ENCODE measurements around the gene HLF. TPM values are rescaled to one million over a fixed set of nuclear protein-coding genes. Genes with fewer than 3 reads are reported as not detected.

The HLF gene
- total RNA-seq, 6 donors from 2014 or later: 19.9 to 45.1 (median 26.1) TPM

GRCh38 chr17:55296171-55296695 lies 31.5 kb downstream of the HLF start:
- peaks cover 0 to 7% (median 2%) of the 10 kb centered on the region in 4 donors for H3K4me1 ChIP-seq
- DNase-seq (no peak), ATAC-seq (ENCODE audit: low FRiP score in 2 of 2) (no peak)
- 58 to 61% methylated on average over 6 of the region's 6 CpGs for WGBS, 2 donors
- H3K27ac ChIP-seq: no peak overlapping the region
- H3K4me3 ChIP-seq: no peak overlapping the region
- H3K27me3 ChIP-seq: no peaks in the 10 kb centered on the region
- TF ChIP-seq EP300 (IDR thresholded peaks at IDR 0.05): no peak
- no peak for TF ChIP-seq POLR2A (IDR thresholded peaks at IDR 0.05)
- no peak for TF ChIP-seq POLR2AphosphoS5 (IDR thresholded peaks at IDR 0.05)
- TF ChIP-seq CTCF (IDR thresholded peaks at IDR 0.05): no peak
- H3K9me3 ChIP-seq: no peaks in the 10 kb centered on the region
- peaks cover 0 to 2% (median 0%) of the 10 kb centered on the region in 4 donors for H3K36me3 ChIP-seq

- no peak for TF ChIP-seq POLR2A (IDR thresholded peaks at IDR 0.05)
- no peak for TF ChIP-seq EP300 (IDR thresholded peaks at IDR 0.05)
- TF ChIP-seq CTCF (IDR thresholded peaks at IDR 0.05): no peak
- TF ChIP-seq POLR2AphosphoS5 (IDR thresholded peaks at IDR 0.05): no peak
- Histone ChIP-seq H3K4me3 (no peak overlapping the region), H3K36me3 (peaks cover 0 to 2% (median 0%) of the 10 kb centered on the region in 4 donors), H3K27me3 (no peaks in the 10 kb centered on the region), H3K9me3 (no peaks in the 10 kb centered on the region), H3K4me1 (peaks cover 0 to 10% (median 3%) of the 10 kb centered on the region in 4 donors), H3K27ac (no peak overlapping the region)
- DNase-seq (no peak), ATAC-seq (ENCODE audit: low FRiP score in 2 of 2) (no peak)
- WGBS, 2 donors: 90 to 96% methylated on average over 1 of the region's 1 CpG
Measured at GRCh38 chr17:55296699-55297098, 31.9 kb downstream of the HLF start.

- Histone ChIP-seq H3K27me3 (no peaks in the 10 kb centered on the region), H3K27ac (no peak overlapping the region), H3K4me3 (no peak overlapping the region), H3K9me3 (no peaks in the 10 kb centered on the region), H3K4me1 (peaks cover 0 to 17% (median 13%) of the 10 kb centered on the region in 4 donors), H3K36me3 (peaks cover 0 to 2% (median 0%) of the 10 kb centered on the region in 4 donors)
- TF ChIP-seq POLR2A (IDR thresholded peaks at IDR 0.05): no peak
- no peak for TF ChIP-seq CTCF (IDR thresholded peaks at IDR 0.05)
- no peak for TF ChIP-seq POLR2AphosphoS5 (IDR thresholded peaks at IDR 0.05)
- TF ChIP-seq EP300 (IDR thresholded peaks at IDR 0.05): no peak
- 82 to 85% methylated on average over 3 of the region's 3 CpGs for WGBS, 2 donors
- ATAC-seq (ENCODE audit: low FRiP score in 2 of 2): no peak
- no peak for DNase-seq
Measured at GRCh38 chr17:55298111-55298730, 33.5 kb downstream of the HLF start.

GRCh38 chr17:55299162-55299838 lies 34.5 kb downstream of the HLF start:
- H3K4me3 ChIP-seq: no peak overlapping the region
- whole genome bisulfite sequencing, 2 donors: 96 to 97% methylated on average over 10 of the region's 10 CpGs
- TF ChIP-seq POLR2AphosphoS5 (IDR thresholded peaks at IDR 0.05): no peak
- TF ChIP-seq POLR2A (IDR thresholded peaks at IDR 0.05): no peak
- no peak for TF ChIP-seq CTCF (IDR thresholded peaks at IDR 0.05)
- no peak for TF ChIP-seq EP300 (IDR thresholded peaks at IDR 0.05)
- no peaks in the 10 kb centered on the region for H3K9me3 ChIP-seq
- DNase-seq (no peak), ATAC-seq (ENCODE audit: low FRiP score in 2 of 2) (no peak)
- H3K36me3 ChIP-seq: peaks cover 0 to 2% (median 0%) of the 10 kb centered on the region in 4 donors
- peaks cover 0 to 17% (median 13%) of the 10 kb centered on the region in 4 donors for H3K4me1 ChIP-seq
- no peaks in the 10 kb centered on the region for H3K27me3 ChIP-seq
- no peak overlapping the region for H3K27ac ChIP-seq

Measured in upper lobe of left lung (tissue), 6 donors.